ENCODE results near the gene PLCL1. TPM values are rescaled to one million over a fixed set of nuclear protein-coding genes. Genes with fewer than 3 reads are reported as not detected.
"Not testable (repeated sequence)": the region's sequence is repeated elsewhere in the genome, so short reads cannot be mapped to it uniquely, and the experiment has no call there.

PLCL1 gene
- total and polyA plus RNA-seq, 10 of the 15 experiments (the other 5 are each of a cell fraction or from before 2014, with no cell fraction given) = 0.03 to 1.5 (median 0.22) TPM

- Histone ChIP-seq H3K4me3 (no peak overlapping the region), H3K79me2 (ENCODE audit: control insufficient read depth, insufficient read depth, low read length) (no peaks in the 10 kb centered on the region), H3K9me3 (replicated peaks; ENCODE audit: control insufficient read depth, insufficient read depth, low read length) (no peaks in the 10 kb centered on the region; the same call in 2 of the 3 replicates), H3K27ac (ENCODE audit: control insufficient read depth, insufficient read depth) (no peak overlapping the region), H3K4me1 (ENCODE audit: control insufficient read depth, insufficient read depth, low read length) (no peaks in the 10 kb centered on the region), H2AFZ (ENCODE audit: control insufficient read depth, low read depth, low read length) (no peak overlapping the region), H3K4me2 (ENCODE audit: control insufficient read depth, insufficient read depth) (no peak overlapping the region), H3K36me3 (ENCODE audit: control insufficient read depth in 2 of 2, insufficient read depth in 2 of 2, low read length in 1 of 2) (no peaks in the 10 kb centered on the region), H3K9ac (ENCODE audit: control insufficient read depth, insufficient read depth, low read length) (no peak overlapping the region), H3K27me3 (replicated peaks in 1 of 2; ENCODE audit: control insufficient read depth in 2 of 2, insufficient read depth in 2 of 2, low read length in 1 of 2) (no peaks in the 10 kb centered on the region; a peak in 1 of 4 replicates), H4K20me1 (ENCODE audit: control insufficient read depth, insufficient read depth) (no peaks in the 10 kb centered on the region)
- DNase-seq (ENCODE audit: low read depth, low spot score) (no peak), FAIRE-seq (peak; percentile 18), ATAC-seq (no peak)
- ChIA-PET RAD21 (ENCODE audit: unreplicated experiment) (no interaction called here), POLR2A (interaction anchor here (1.2 kb wide), 1 partner anchor 69 kb away, joined by 3 read pairs; no protein-coding TSS in a partner anchor), SMC1A (ENCODE audit: uncharacterized antibody, unreplicated experiment) (interaction anchor here (1.1 to 2.6 kb wide), 5 partner anchors 9 to 187 kb away, joined by 3 to 16 read pairs (median 8); no protein-coding TSS in a partner anchor), CTCF (interaction anchor here (1.4 to 1.5 kb wide), 2 partner anchors 99 to 216 kb away, joined by 3 to 5 read pairs; no protein-coding TSS in a partner anchor)
- intact Hi-C loops (cut with micrococcal nuclease; ENCODE audit: unreplicated experiment) (no loop called here), in situ Hi-C loops (cut with MboI) (no loop called here)
- BruUV-seq (replicated peaks) = no TSS peak
- TF ChIP-seq RUNX3 (IDR thresholded peaks at IDR 0.05; ENCODE audit: low read length) (no peak), TCF12 (IDR thresholded peaks at IDR 0.05; ENCODE audit: low read depth, low read length) (no peak), JUNB (IDR thresholded peaks at IDR 0.05) (no peak)
- TF ChIP-seq, protein P1, sequence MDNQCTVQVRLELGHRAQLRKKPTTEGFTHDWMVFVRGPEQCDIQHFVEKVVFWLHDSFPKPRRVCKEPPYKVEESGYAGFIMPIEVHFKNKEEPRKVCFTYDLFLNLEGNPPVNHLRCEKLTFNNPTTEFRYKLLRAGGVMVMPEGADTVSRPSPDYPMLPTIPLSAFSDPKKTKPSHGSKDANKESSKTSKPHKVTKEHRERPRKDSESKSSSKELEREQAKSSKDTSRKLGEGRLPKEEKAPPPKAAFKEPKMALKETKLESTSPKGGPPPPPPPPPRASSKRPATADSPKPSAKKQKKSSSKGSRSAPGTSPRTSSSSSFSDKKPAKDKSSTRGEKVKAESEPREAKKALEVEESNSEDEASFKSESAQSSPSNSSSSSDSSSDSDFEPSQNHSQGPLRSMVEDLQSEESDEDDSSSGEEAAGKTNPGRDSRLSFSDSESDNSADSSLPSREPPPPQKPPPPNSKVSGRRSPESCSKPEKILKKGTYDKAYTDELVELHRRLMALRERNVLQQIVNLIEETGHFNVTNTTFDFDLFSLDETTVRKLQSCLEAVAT (IDR thresholded peaks at IDR 0.05) = no peak
- 5% methylated on average over 1 of the region's 1 CpG for WGBS (ENCODE audit: insufficient coverage, insufficient replicate concordance, low lambda C conversion rate, missing lambda C conversion rate)
Measured at GRCh38 chr2:198028955-198029354, 224.6 kb downstream of the PLCL1 start.

DNA sequence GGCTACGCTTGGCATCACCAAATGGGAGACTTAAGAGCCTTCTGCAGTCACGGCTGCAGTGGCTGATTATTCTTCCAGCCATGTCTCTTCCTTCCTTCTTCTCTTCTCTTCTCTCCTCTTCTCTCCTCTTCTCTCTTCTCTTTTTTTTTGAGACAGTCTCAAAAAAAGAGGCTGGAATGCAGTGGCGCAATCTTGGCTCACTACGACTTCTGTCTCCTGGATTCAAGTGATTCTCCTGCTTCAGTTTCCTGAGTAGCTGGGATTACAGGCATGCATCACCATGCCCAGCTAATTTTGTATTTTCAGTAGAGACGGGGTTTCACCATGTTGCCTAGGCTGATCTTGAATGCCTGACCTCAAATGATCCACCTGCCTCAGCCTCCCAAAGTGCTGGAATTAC is 225.2 kb downstream of the PLCL1 start:
- DNase-seq (ENCODE audit: low read depth, low spot score) = not testable (repeated sequence)

More for the DNA sequence above, 225.2 kb downstream of the PLCL1 start:
- in situ Hi-C loops (cut with MboI); H2AFZ ChIP-seq (ENCODE audit: control insufficient read depth, low read depth, low read length); FAIRE-seq; H3K36me3 ChIP-seq (ENCODE audit: control insufficient read depth in 2 of 2, insufficient read depth in 2 of 2, low read length in 1 of 2); H3K4me1 ChIP-seq (ENCODE audit: control insufficient read depth, insufficient read depth, low read length); intact Hi-C loops (cut with micrococcal nuclease; ENCODE audit: unreplicated experiment); H3K27me3 ChIP-seq (replicated peaks in 1 of 2; ENCODE audit: control insufficient read depth in 2 of 2, insufficient read depth in 2 of 2, low read length in 1 of 2); H3K9me3 ChIP-seq (replicated peaks; ENCODE audit: control insufficient read depth, insufficient read depth, low read length); BruUV-seq (replicated peaks); H3K79me2 ChIP-seq (ENCODE audit: control insufficient read depth, insufficient read depth, low read length); H3K4me2 ChIP-seq (ENCODE audit: control insufficient read depth, insufficient read depth); POLR2A ChIA-PET; CTCF ChIA-PET; H3K9ac ChIP-seq (ENCODE audit: control insufficient read depth, insufficient read depth, low read length); H3K27ac ChIP-seq (ENCODE audit: control insufficient read depth, insufficient read depth); H3K4me3 ChIP-seq; ATAC-seq; H4K20me1 ChIP-seq (ENCODE audit: control insufficient read depth, insufficient read depth): not testable (repeated sequence)
- ChIA-PET RAD21 (ENCODE audit: unreplicated experiment) (interaction anchor here (0.7 kb wide), 1 partner anchor 25 kb away, joined by 3 read pairs; no protein-coding TSS in a partner anchor), SMC1A (ENCODE audit: uncharacterized antibody, unreplicated experiment) (interaction anchor here (0.7 to 2.6 kb wide), 8 partner anchors 9 to 164 kb away, joined by 3 to 16 read pairs (median 4); no protein-coding TSS in a partner anchor)
- 62% methylated on average over 5 of the region's 5 CpGs for WGBS (ENCODE audit: insufficient coverage, insufficient replicate concordance, low lambda C conversion rate, missing lambda C conversion rate)
